ENCODE results near the gene SLC39A11.

SLC39A11 gene

GRCh38 chr17:72672729-72673128 is 419.8 kb downstream of the SLC39A11 start:
- Histone ChIP-seq H3K4me2 (ENCODE audit: low read depth, low read length) (no peak overlapping the region), H3K4me1 (ENCODE audit: low read length) (no peaks in the 10 kb centered on the region), H3K9me2 (replicated peaks; ENCODE audit: insufficient read depth, low read length) (no peaks in the 10 kb centered on the region), H3K4me3 (ENCODE audit: low read length) (no peak overlapping the region), H3K27ac (ENCODE audit: low read length) (no peak overlapping the region), H3K36me3 (replicated peaks; ENCODE audit: insufficient read depth, low read length) (no peaks in the 10 kb centered on the region), H4K20me1 (ENCODE audit: insufficient read depth, low read length) (no peaks in the 10 kb centered on the region), H2AFZ (ENCODE audit: low read length) (no peak overlapping the region), H3K27me3 (replicated peaks; ENCODE audit: insufficient read depth, low read length) (no peaks in the 10 kb centered on the region), H3K9ac (ENCODE audit: low read length) (no peak overlapping the region), H3K9me3 (replicated peaks; ENCODE audit: insufficient read depth, low read length) (no peaks in the 10 kb centered on the region), H3K79me2 (ENCODE audit: low read length) (no peaks in the 10 kb centered on the region), H3F3A (ENCODE audit: insufficient read depth, low read length) (no peaks in the 10 kb centered on the region)
- TF ChIP-seq EZH2 (optimal IDR thresholded peaks at IDR 0.05; ENCODE audit: low read depth, low read length) (no peak), EZH2phosphoT487 (IDR thresholded peaks at IDR 0.05; ENCODE audit: low read length) (no peak), CTCF (IDR thresholded peaks at IDR 0.05; ENCODE audit: low read length) (no peak)
- no peak for DNase-seq

DNA sequence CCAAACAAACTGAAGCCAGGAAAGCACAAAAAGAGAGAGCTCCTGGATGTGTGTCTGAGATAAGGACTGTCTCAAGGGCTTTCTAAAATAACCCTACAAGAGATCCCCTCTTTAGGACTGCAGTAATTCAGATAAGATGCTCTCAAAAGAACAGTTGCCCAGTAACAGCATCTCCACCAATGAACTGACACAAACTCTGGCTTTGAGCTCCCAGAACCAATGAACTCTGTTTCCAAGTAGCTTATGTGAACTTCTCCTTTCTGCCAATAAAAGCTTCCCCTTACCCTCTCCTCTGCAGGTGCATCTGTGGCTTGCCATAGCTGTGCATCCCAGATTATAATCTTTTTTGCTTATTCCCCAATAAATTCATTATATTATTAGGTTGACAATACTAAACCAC is 421.5 kb downstream of the SLC39A11 start:
- no peaks in the 10 kb centered on the region for H3K4me1 ChIP-seq (ENCODE audit: low read length)
- no peak overlapping the region for H3K4me2 ChIP-seq (ENCODE audit: low read depth, low read length)
- no peaks in the 10 kb centered on the region for H3F3A ChIP-seq (ENCODE audit: insufficient read depth, low read length)
- H2AFZ ChIP-seq (ENCODE audit: low read length) = no peak overlapping the region
- H3K79me2 ChIP-seq (ENCODE audit: low read length) = no peaks in the 10 kb centered on the region
- no peaks in the 10 kb centered on the region for H3K9me2 ChIP-seq (replicated peaks; ENCODE audit: insufficient read depth, low read length)
- H3K4me3 ChIP-seq (ENCODE audit: low read length) = no peak overlapping the region
- H3K9me3 ChIP-seq (replicated peaks; ENCODE audit: insufficient read depth, low read length) = no peaks in the 10 kb centered on the region
- no peaks in the 10 kb centered on the region for H3K36me3 ChIP-seq (replicated peaks; ENCODE audit: insufficient read depth, low read length)
- no peak overlapping the region for H3K27ac ChIP-seq (ENCODE audit: low read length)
- no peak overlapping the region for H3K9ac ChIP-seq (ENCODE audit: low read length)
- no peaks in the 10 kb centered on the region for H4K20me1 ChIP-seq (ENCODE audit: insufficient read depth, low read length)
- no peaks in the 10 kb centered on the region for H3K27me3 ChIP-seq (replicated peaks; ENCODE audit: insufficient read depth, low read length)
- DNase-seq = no peak
- TF ChIP-seq EZH2 (optimal IDR thresholded peaks at IDR 0.05; ENCODE audit: low read depth, low read length) (no peak), EZH2phosphoT487 (IDR thresholded peaks at IDR 0.05; ENCODE audit: low read length) (no peak), CTCF (IDR thresholded peaks at IDR 0.05; ENCODE audit: low read length) (no peak)

- H3K9me2 ChIP-seq (replicated peaks; ENCODE audit: insufficient read depth, low read length) = no peaks in the 10 kb centered on the region
- H3K4me1 ChIP-seq (ENCODE audit: low read length) = no peaks in the 10 kb centered on the region
- H3K79me2 ChIP-seq (ENCODE audit: low read length) = no peaks in the 10 kb centered on the region
- H3K27ac ChIP-seq (ENCODE audit: low read length) = no peak overlapping the region
- no peak overlapping the region for H3K4me2 ChIP-seq (ENCODE audit: low read depth, low read length)
- no peak overlapping the region for H3K9ac ChIP-seq (ENCODE audit: low read length)
- H3K36me3 ChIP-seq (replicated peaks; ENCODE audit: insufficient read depth, low read length) = no peaks in the 10 kb centered on the region
- no peak for DNase-seq
- no peaks in the 10 kb centered on the region for H4K20me1 ChIP-seq (ENCODE audit: insufficient read depth, low read length)
- no peak overlapping the region for H2AFZ ChIP-seq (ENCODE audit: low read length)
- no peaks in the 10 kb centered on the region for H3F3A ChIP-seq (ENCODE audit: insufficient read depth, low read length)
- H3K9me3 ChIP-seq (replicated peaks; ENCODE audit: insufficient read depth, low read length) = no peaks in the 10 kb centered on the region
- no peak overlapping the region for H3K4me3 ChIP-seq (ENCODE audit: low read length)
- no peaks in the 10 kb centered on the region for H3K27me3 ChIP-seq (replicated peaks; ENCODE audit: insufficient read depth, low read length)
- TF ChIP-seq EZH2phosphoT487 (IDR thresholded peaks at IDR 0.05; ENCODE audit: low read length) (no peak), EZH2 (optimal IDR thresholded peaks at IDR 0.05; ENCODE audit: low read depth, low read length) (no peak), CTCF (IDR thresholded peaks at IDR 0.05; ENCODE audit: low read length) (no peak)
These were observed 425.1 kb downstream of the SLC39A11 start for GRCh38 chr17:72667096-72668063.

Data from MM.1S (cell line).